ENCODE measurements around the gene UMOD.
"Not testable (repeated sequence)": the region's sequence is repeated elsewhere in the genome, so short reads cannot be mapped to it uniquely, and the experiment has no call there.

The UMOD gene

GRCh38 chr16:20321671-20322070 is 30.8 kb downstream of the UMOD start:
- DNase-seq (ENCODE audit: low read depth in 4 of 4, low spot score in 1 of 4): no peak

GRCh38 chr16:20321051-20321450 is 31.5 kb downstream of the UMOD start:
- DNase-seq (ENCODE audit: low read depth in 4 of 4, low spot score in 1 of 4): not testable (repeated sequence)

DNA sequence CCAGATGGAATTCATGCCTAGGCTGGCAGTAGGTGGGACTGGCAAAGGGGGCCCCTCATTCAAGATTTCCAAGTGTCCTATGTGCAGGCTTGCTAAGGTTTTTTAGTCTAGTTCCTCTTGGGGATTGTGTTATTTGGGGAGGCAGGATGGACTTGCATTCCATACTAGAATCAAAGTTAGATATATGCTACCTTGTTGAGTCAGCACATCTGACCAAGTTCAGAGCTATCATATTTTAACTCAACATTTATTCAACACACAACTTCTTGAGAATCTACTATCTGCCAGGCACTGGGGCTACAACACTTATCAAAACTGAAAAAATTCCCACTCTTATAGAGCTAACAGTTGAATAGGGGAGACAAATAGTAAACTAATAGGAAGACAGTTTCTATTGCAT is 31.9 kb downstream of the UMOD start:
- DNase-seq (ENCODE audit: low read depth in 4 of 4, low spot score in 1 of 4): no peak

GRCh38 chr16:20320178-20320577 is 32.3 kb downstream of the UMOD start:
- no peak for DNase-seq (ENCODE audit: low read depth in 4 of 4, low spot score in 1 of 4)

GRCh38 chr16:20319406-20319805 is 33.1 kb downstream of the UMOD start:
- DNase-seq (ENCODE audit: low read depth in 4 of 4, low spot score in 1 of 4): no peak

DNA sequence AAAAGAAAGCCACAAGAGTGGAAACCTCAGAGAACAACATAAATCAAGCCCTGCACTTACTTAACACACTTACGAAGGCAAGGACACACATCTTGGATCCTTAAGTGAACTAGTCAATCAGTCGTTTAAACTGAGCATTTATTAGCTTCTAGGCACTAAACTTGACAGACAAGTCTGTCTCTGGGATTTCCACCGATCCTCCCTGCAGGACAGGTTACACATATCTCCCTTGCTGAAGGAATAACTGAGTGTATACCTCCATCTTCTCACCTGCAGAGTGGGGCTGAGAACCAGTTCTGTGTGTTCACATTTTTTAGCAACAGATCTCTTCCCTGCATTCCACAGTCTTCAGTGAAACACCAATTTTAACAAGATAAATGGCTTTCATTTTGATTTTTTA is 34.1 kb downstream of the UMOD start:
- DNase-seq (ENCODE audit: low read depth in 4 of 4, low spot score in 1 of 4): no peak

- no peak for DNase-seq (ENCODE audit: low read depth in 4 of 4, low spot score in 1 of 4)
Measured at GRCh38 chr16:20318006-20318405, 34.5 kb downstream of the UMOD start.

GRCh38 chr16:20317117-20317516 is 35.4 kb downstream of the UMOD start:
- no peak for DNase-seq (ENCODE audit: low read depth in 4 of 4, low spot score in 1 of 4)

- DNase-seq (ENCODE audit: low read depth in 4 of 4, low spot score in 1 of 4): no peak
Measured at GRCh38 chr16:20316715-20317114, 35.8 kb downstream of the UMOD start.

GRCh38 chr16:20315764-20316163 is 36.8 kb downstream of the UMOD start:
- no peak for DNase-seq (ENCODE audit: low read depth in 4 of 4, low spot score in 1 of 4)

DNA sequence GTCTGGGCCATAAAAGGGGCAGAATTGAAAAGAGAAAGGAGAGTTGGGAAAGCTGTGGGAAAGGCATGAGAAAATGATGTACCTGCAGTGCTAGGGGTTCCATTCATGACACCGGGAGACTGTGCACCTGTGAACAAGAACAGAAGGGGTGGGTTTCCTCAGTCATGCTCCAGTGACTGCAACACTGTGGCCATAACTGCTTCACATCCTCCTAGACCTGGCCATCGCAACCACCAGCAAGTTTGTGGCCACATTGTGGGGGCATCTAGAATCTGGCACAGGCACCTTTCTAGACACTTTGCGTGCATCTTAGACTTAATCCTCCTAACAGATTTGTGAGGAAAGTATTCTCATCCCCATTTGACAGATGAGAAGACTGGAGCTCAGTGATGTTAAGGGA is 37.9 kb downstream of the UMOD start:
- no peak for DNase-seq (ENCODE audit: low read depth in 4 of 4, low spot score in 1 of 4)

DNA sequence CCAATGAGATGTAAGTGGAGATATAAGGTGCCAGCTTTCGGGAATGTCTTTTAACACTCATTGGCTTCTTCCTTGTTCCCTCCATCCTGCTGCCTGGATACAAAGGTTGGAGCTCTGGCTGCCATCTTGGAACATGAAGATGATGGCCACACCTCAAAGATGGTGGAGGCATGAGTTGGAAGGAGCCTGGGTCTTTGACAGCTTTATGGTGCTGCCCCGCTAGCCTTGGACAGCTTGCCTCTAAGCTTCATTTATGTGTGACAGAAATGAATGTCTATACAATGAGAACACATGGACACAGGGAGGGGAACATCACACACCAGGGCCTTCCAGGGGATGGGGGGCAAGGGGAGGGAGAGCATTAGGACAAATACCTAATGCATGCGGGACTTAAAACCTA is 38.8 kb downstream of the UMOD start:
- no peak for DNase-seq (ENCODE audit: low read depth in 4 of 4, low spot score in 1 of 4)

DNA sequence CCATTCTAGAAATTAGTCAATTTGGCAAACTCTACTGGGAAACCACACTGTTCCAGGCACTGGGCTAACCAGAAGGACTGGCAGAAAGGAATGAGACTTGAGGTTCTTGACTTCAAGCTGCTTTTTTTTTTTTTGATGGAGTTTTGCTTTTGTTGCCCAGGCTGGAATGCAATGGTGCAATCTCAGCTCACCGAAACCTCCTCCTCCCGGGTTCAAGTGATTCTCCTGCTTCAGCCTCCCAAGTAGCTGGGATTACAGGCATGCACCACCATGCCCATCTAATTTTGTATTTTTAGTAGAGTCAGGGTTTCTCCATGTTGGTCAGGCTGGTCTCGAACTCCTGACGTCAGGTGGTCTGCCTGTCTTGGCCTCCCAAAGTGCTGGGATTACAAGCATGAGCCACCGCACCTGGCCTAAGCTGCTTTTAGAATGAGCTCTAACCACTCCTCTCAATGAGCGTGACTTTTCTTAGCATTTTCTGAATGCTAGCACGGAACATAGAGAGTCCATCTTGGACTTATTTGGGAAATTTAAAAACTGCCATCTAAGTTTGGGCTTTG is 39.9 kb downstream of the UMOD start:
- not testable (repeated sequence) for DNase-seq (ENCODE audit: low read depth in 4 of 4, low spot score in 1 of 4)

DNA sequence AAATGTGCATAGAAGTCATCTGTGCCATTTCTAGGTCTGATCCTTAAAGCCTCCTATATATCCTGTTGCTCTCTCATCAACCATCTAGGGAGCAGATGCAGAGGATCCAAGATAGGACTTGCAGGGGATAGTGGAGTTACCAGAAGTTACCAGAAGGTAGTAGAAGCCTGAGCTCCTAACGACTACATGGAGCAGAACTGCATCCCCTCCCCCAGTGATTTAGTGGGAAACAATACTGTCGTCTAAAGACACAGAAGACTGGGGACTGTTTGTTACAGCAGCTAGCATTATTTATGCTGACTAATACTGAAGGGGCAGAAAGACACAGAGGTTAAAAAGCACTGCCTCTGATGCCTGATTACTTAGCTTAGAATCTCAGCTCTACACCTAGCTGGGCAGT is 41.0 kb downstream of the UMOD start:
- DNase-seq (ENCODE audit: low read depth in 4 of 4, low spot score in 1 of 4): no peak

DNA sequence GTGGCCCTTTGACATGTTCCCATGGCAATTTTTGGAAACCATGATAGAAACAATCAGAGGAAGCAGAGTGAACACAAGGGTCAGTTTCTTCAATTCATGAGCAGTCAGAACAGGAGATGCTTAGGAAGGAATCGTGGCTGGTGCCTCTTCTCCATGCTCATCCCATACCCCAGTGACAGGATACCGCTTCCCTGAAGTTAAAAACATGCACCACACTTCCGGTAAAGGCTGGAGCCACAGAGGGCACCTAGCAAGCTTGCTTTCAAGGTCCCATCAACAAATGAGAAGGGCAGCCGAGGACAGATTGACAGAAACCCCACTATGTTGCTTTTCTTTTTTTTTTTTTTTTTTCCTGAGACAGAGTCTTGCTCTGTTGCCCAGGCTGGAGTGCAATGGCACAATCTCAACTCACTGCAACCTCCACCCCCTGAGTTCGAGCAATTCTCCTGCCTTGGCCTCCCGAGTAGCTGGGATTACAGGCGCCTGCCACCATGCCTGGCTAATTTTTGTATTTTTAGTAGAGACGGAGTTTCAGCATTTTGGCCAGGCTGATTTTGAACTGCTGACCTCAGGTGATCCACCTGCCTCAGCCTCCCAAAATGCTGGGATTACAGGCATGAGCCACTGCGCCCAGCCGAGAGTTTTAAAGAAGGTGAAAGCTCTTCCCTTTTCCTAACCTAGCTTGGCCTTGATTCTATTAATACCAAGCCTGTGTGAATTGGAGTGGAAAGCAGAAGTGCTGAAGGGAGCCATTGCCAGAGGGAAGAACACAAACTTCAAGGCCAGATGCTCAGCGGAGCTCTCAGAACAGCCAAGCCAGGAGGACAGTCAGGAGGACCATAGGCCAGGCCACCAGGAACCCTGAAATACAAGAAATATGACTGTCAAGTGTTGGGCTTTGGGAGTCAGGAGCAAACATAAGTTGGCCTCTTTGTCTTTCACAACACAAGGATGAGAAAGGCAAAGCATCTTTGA is 41.8 kb downstream of the UMOD start:
- DNase-seq (ENCODE audit: low read depth in 4 of 4, low spot score in 1 of 4): no peak

DNA sequence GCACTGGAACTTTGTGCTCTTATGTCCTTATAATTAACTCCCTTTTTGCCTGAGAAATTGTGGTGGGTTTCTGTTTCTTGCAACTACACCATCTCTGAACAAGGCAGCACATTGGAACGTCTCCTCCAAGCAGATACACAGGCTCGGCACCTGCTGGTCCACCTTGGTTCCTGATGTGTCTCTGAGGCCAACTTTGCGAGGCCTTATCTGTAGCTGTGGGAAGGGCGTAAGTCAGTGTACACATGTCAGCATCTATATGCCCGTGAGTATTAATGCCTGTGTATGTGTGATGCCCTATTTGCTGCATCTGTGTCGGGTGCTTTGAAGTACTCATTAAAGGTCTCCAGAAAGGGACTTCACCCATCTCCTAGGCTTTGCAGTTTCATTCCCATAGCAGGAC is 42.7 kb downstream of the UMOD start:
- DNase-seq (ENCODE audit: low read depth in 4 of 4, low spot score in 1 of 4): no peak

DNA sequence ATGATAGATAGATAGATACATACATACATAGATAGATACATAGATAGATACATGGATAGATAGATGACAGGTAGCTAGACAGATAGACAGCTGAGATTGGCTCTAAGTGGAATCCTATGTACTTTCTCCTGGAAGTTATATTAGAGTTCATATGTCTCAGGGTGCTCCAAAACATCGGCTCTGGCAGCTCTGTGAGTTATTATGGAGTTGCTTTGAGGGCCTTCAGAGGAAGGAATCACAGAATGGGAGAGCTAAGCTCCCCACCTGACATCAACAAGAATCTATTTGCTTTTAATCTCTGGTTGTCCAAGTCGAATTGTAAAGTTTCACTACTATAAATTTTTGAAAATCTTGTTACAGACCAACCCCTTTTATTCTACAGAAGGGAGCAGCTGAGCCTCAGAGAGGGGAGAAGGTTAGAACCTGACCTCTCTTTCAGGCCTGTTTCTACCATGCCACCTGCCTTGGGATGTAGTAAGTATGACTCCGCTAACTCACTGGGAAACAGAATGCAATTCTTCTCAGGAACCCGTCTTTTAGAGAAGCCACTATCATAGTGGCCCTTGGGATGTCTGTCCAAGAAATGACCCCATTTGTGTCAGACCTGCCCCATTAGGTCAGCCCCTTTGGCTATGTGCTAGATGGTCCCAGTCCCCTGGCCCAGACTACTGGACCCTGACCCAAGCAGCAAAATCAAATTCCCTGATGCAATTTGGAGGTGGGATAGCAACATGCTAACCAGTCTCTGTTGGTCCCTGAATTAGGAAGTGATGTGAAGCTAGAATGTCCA is 43.5 kb downstream of the UMOD start:
- no peak for DNase-seq (ENCODE audit: low read depth in 4 of 4, low spot score in 1 of 4)

- no peak for DNase-seq (ENCODE audit: low read depth in 4 of 4, low spot score in 1 of 4)
Measured at GRCh38 chr16:20308266-20308665, 44.2 kb downstream of the UMOD start.

DNA sequence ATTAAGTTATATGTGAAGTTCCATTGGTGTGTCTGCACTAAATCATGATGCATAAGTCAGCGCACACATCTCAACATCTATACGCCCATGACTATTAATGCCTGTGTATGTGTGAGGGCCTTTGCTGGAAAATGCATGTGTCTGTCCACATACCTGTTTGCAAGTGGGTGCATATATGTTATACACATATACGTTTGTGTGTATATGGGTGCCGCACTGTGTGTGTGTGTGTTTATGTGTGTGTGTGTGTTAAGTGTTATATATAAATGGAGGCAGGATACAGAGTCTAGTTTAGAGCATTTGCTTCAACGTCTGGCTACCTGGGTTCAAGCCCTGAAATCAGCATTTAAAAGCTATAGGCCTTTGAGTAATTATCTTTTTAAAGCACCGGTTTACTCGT is 44.7 kb downstream of the UMOD start:
- DNase-seq (ENCODE audit: low read depth in 4 of 4, low spot score in 1 of 4): no peak

DNA sequence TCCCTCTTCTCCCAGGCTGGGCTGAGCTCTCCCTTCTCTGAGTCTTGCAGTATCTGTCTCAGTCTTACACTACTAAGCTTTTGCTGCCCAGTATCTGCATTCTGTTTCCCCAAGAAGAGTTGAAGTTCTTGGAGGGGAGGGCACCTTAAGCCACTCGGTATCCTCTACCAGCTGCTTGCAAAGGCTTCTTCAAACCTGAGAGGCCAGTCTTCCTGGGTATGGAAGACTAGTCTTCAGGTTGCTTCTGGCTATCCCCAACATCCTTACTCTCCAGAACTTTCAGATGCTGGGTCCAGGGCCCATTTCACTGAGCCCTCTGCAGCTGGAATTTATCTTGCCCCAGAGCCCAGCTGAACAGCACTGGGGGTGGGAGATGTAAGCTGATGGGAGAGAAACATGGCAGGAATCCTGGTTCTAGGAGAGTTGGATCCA is 45.3 kb downstream of the UMOD start:
- no peak for DNase-seq (ENCODE audit: low read depth in 4 of 4, low spot score in 1 of 4)

DNA sequence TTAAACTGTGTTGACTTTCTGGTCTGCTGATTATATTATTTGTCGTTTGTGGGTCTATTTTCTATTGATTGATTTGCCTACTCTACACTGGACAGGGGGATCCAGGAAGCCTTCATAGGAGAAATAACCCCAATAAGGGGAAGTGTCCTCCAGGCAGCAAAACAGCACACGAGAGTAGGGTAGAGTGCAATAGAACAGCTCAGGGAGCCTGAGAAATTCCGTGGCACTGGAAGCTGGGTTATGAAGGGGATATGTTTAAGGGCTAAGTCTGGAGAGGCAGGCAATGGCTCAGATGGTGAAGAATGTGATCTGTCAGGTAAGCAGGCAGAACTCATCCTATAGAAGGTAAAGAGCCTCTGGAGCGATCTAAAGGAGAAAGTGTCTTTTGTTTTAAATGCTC is 46.1 kb downstream of the UMOD start:
- no peak for DNase-seq (ENCODE audit: low read depth in 4 of 4, low spot score in 1 of 4)

DNA sequence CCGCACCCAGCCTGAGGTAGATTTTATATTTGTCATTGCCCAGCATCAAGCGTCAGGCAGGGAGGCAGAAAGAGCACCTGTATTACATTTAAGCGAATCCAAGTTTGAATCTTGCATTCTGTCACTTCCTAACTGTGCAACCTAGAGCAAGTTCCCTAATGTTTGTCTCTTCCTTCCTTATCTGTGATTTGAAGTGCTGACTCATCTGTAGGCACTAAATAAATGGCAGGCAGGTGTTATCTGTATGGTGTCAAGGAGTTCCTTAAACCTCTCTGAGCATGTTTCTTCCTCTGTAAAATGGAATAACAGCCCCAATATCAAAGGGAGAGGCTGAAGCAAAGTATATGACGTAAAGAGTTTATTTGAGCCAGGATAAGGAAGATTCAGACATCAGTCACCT is 49.5 kb downstream of the UMOD start:
- DNase-seq (ENCODE audit: low read depth in 4 of 4, low spot score in 1 of 4): no peak

Measured in stimulated activated CD4-positive, alpha-beta T cell treated with anti-CD3 and anti-CD28 coated beads, Interleukin-1b, Interleukin-23, amount 100 ng/mL, for 24 hours (primary cell).